Stimulated activated naive CD8-positive, alpha-beta T cell treated with anti-CD3 and anti-CD28 coated beads, Interleukin-15, Interleukin-2, amounts not matched to agents 100 ng/mL and 50 ng/mL, for 24 hours (primary cell): ENCODE data around the gene CCNI2.
A peak's percentile ranks its signal among the peaks of the same experiment; 100 is the strongest.

Source experiments
- H3K27ac Mint-ChIP-seq: one replicate; pipeline ENCODE4 v1.8.0; 2021; ENCODE audit warnings: mild to moderate bottlenecking, mixed read lengths
- H3K27me3 Mint-ChIP-seq: one replicate; pipeline ENCODE4 v1.8.0; 2021; ENCODE audit warnings: mixed read lengths
- H3K36me3 Mint-ChIP-seq: one replicate; pipeline ENCODE4 v1.8.0; 2021; ENCODE audit warnings: low read depth, mixed read lengths
- H3K4me1 Mint-ChIP-seq: one replicate; pipeline ENCODE4 v1.8.0; 2021; ENCODE audit warnings: low read depth, mixed read lengths
- H3K4me3 Mint-ChIP-seq: one replicate; pipeline ENCODE4 v1.8.0; 2021; ENCODE audit warnings: mild to moderate bottlenecking, mixed read lengths
- H3K9me3 Mint-ChIP-seq: one replicate; pipeline ENCODE4 v1.8.0; 2021; ENCODE audit warnings: mixed read lengths

CCNI2 gene

DNA sequence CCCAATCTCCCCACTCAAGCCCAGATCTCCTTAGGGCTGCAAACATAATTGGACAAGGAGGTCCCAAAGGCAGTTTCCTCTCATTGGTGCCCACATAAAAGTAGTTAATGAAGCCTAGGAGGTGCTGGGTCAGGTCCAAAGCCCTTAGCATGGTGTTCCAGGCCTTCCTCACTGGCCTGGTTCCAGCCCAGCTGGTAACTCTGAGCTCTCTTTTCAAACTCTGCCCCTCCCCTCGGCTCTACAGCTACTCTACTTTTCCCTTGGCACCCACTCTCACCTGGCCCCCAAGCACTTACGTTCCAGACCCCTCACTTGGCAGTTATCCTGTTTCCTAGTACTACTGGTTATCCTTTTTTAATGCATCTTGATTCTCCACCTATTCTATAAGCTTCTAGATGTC is 19.9 kb downstream of the CCNI2 start:
- H3K9me3 Mint-ChIP-seq = no peaks in the 10 kb centered on the region
- no peaks in the 10 kb centered on the region for H3K4me1 Mint-ChIP-seq
- no peaks in the 10 kb centered on the region for H3K36me3 Mint-ChIP-seq
- no peak overlapping the region for H3K4me3 Mint-ChIP-seq
- H3K27me3 Mint-ChIP-seq = no peaks in the 10 kb centered on the region
- no peak overlapping the region for H3K27ac Mint-ChIP-seq

DNA sequence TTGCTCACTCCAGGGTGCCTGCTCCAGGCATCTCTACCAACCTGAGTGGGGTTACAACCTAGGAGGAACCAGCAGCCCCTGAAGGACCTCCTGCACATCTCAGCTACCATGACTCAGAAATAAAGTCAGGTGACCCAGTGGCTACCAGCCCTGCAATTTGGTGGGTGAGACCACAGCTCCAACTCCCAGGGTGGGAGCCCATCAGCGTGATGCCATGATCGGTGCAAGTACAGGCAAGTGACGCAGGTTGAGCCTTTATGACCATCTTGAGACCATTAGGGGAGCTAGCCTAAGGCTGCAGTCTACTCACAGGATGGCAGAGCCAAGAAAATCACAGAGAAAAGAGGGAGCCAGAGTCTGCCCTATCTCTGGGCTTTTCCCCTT is 21.3 kb downstream of the CCNI2 start:
- Mint-ChIP-seq H3K36me3 (no peaks in the 10 kb centered on the region), H3K9me3 (no peaks in the 10 kb centered on the region), H3K27ac (no peak overlapping the region), H3K27me3 (no peaks in the 10 kb centered on the region), H3K4me1 (no peaks in the 10 kb centered on the region), H3K4me3 (no peak overlapping the region)

- H3K9me3 Mint-ChIP-seq = no peaks in the 10 kb centered on the region
- H3K27ac Mint-ChIP-seq = no peak overlapping the region
- H3K36me3 Mint-ChIP-seq = no peaks in the 10 kb centered on the region
- H3K27me3 Mint-ChIP-seq = peaks cover 4% of the 10 kb centered on the region
- no peak overlapping the region for H3K4me3 Mint-ChIP-seq
- no peaks in the 10 kb centered on the region for H3K4me1 Mint-ChIP-seq
Observed at GRCh38 chr5:132770476-132771159, 23.4 kb downstream of the CCNI2 start.

DNA sequence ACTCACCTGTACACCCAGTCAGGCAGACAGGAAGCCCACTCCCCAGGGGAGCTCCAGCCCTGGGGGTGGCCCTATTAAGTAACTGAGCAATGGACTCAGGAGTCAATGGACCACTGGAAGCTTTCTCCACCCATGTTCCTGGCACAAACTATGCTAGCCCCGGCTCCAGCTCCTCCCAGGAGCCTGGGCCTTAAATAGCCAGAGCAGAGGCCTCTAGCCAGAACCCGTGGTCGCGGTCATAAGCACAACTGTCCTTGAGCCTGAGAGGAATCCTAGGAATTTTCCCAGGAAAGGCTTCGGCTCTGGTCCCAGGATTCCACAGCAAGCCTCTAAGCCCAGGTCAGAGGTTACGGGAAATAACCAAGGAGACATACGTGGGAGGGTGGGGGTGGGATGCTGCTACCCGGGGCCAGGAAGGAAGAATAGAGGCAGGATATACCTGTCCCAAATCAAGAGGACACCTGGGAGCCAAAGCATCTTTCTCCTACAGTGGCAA is 24.3 kb downstream of the CCNI2 start:
- Mint-ChIP-seq H3K36me3 (no peaks in the 10 kb centered on the region), H3K4me1 (no peaks in the 10 kb centered on the region), H3K9me3 (no peaks in the 10 kb centered on the region), H3K27me3 (peaks cover 6% of the 10 kb centered on the region), H3K27ac (no peak overlapping the region), H3K4me3 (no peak overlapping the region)

- Mint-ChIP-seq H3K36me3 (no peaks in the 10 kb centered on the region), H3K27ac (no peak overlapping the region), H3K4me3 (no peak overlapping the region), H3K9me3 (no peaks in the 10 kb centered on the region), H3K4me1 (no peaks in the 10 kb centered on the region), H3K27me3 (peaks cover 6% of the 10 kb centered on the region)
Observed at GRCh38 chr5:132772291-132773070, 25.3 kb downstream of the CCNI2 start.

DNA sequence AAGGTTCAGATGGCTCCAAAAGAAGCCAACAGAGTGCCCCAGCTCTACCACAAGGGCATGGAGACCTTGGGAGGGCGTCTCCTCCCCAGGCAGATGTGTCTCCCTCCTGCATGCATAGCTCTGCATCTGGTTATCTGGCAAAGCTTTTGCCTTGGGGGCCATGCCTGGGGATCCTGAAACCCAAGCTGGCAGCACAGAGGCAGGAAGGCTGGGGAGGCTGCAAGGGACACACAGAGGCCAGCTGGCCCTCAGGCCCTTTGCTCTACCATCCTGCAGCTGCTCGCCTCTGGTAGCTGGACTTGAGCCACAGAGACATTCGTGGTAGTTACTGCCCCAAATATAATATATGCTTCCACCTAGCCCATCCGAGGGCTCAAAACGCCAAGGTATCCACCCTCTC is 25.9 kb downstream of the CCNI2 start:
- H3K4me3 Mint-ChIP-seq = no peak overlapping the region

DNA sequence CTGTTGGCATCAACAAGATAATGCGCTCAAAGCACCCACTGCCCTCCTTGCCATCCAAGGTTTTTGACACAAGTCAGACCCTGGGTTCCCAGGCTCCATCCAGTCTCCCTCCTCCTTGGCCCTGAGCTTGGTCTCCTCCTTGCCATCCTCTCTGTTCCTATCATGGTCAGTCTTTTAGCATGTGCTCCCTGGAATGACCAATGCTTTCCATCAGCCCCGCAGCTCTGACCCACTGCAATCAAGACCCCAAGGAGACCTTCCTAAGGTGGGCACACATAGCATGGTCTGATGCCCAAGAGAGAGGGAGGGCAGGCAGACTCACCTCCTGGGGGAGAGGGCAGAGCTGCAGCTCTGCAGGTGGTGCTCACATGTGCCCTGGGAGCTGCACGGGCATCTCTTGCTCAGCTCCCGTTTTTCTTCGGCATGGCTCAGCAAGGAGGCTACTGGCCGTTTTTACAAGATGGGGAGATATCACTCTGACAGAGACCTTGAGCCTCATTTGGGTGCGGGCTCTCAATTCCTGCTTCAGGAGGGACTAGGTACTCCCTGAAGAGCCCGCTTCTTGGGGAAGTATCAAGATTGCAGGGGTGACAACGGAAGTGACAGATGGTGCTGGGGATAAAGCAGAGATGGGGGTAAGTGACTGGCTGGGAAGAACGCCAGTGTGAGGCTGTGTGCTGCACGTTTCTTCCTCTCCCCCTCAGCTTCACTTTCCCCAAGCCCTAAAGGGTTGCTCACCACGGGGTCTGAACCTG is 26.6 kb downstream of the CCNI2 start:
- H3K4me3 Mint-ChIP-seq = no peak overlapping the region
- no peak overlapping the region for H3K27ac Mint-ChIP-seq

More for the DNA sequence above, 25.9 kb downstream of the CCNI2 start:
- Mint-ChIP-seq H3K9me3 (no peaks in the 10 kb centered on the region), H3K36me3 (no peaks in the 10 kb centered on the region), H3K27me3 (peaks cover 10% of the 10 kb centered on the region), H3K27ac (no peak overlapping the region), H3K4me1 (peaks cover 4% of the 10 kb centered on the region)

DNA sequence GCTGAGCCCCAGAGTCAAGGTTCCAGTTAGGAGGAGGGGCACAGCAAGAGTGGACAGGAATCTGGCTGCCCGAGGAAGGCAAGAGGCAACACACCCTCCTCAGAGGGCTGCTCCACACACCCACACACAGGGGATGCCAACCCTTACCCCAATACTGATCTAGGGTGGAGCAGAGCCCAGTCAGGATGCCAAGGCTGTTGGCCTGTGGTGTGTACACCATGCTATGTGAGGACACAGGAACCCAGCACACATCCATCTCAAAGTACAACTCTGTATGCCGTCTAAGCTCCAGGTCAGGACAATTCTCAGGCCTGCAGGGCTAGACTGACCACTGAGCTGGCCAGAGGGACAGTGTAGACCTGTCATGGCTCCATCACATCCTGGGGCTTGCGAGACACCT is 27.2 kb downstream of the CCNI2 start:
- Mint-ChIP-seq H3K4me1 (peaks cover 7% of the 10 kb centered on the region), H3K27me3 (peaks cover 22% of the 10 kb centered on the region), H3K9me3 (no peaks in the 10 kb centered on the region), H3K27ac (no peak overlapping the region), H3K4me3 (no peak overlapping the region), H3K36me3 (no peaks in the 10 kb centered on the region)

More for the DNA sequence above, 26.6 kb downstream of the CCNI2 start:
- Mint-ChIP-seq H3K9me3 (no peaks in the 10 kb centered on the region), H3K36me3 (no peaks in the 10 kb centered on the region), H3K27me3 (peaks cover 17% of the 10 kb centered on the region), H3K4me1 (peaks cover 7% of the 10 kb centered on the region)

- peaks cover 7% of the 10 kb centered on the region for H3K4me1 Mint-ChIP-seq
- no peak overlapping the region for H3K27ac Mint-ChIP-seq
- peaks cover 27% of the 10 kb centered on the region for H3K27me3 Mint-ChIP-seq
- H3K36me3 Mint-ChIP-seq = no peaks in the 10 kb centered on the region
- no peaks in the 10 kb centered on the region for H3K9me3 Mint-ChIP-seq
- no peak overlapping the region for H3K4me3 Mint-ChIP-seq
Observed at GRCh38 chr5:132774896-132775295, 27.7 kb downstream of the CCNI2 start.

DNA sequence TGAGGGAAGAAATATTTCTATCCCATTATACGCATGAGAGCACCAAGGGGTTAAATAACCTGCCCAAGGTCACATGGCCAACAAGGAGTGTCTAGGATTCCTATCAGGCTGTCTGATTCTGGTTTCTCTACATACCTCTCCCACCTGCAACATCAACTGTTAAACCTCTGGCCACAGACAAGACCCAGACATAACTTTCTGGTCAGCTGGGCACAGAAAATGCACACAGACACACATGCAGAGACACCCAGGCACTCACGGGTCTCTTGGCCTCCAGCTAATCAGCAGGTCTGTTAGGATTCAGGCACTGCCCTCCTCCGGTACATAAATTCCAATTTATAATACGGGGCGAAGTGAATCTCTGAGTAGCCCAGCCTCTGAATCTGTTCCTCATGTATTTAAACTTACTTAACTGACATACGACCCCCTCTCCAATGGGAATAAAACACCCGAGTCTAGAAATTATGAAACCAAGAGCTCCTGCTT is 28.3 kb downstream of the CCNI2 start:
- H3K27me3 Mint-ChIP-seq = peaks cover 31% of the 10 kb centered on the region
- H3K4me3 Mint-ChIP-seq = no peak overlapping the region
- no peak overlapping the region for H3K27ac Mint-ChIP-seq
- H3K9me3 Mint-ChIP-seq = no peaks in the 10 kb centered on the region
- peaks cover 8% of the 10 kb centered on the region for H3K4me1 Mint-ChIP-seq
- H3K36me3 Mint-ChIP-seq = no peaks in the 10 kb centered on the region

- no peaks in the 10 kb centered on the region for H3K36me3 Mint-ChIP-seq
- peaks cover 39% of the 10 kb centered on the region for H3K27me3 Mint-ChIP-seq
- H3K9me3 Mint-ChIP-seq = no peaks in the 10 kb centered on the region
- H3K27ac Mint-ChIP-seq = no peak overlapping the region
- peak overlapping the region; percentile 60 for H3K4me3 Mint-ChIP-seq
- H3K4me1 Mint-ChIP-seq = peaks cover 12% of the 10 kb centered on the region
Observed at GRCh38 chr5:132776131-132776937, 29.1 kb downstream of the CCNI2 start.

DNA sequence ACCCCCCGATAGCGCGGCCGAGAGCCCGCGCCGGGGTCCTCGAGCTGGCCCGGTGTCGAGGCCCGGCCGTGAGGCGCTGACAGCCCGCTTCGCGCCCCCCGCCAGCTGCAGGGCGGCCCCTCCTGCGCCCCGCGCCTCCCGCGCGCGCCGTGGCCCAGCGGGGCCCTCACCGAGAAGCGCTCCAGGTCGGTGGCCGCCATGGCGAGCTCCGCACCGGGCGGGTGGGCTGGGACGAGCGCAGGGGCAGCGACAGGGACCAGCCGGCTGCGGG is 29.6 kb downstream of the CCNI2 start:
- H3K27me3 Mint-ChIP-seq = peaks cover 45% of the 10 kb centered on the region
- H3K4me3 Mint-ChIP-seq = no peak overlapping the region

GRCh38 chr5:132777209-132778069 is 30.2 kb downstream of the CCNI2 start, which contains the start of gene SEPTIN8:
SEPTIN8 (minus strand) TSS chr5:132777239; CDS start chr5:132777137, 102 bp downstream.
- Mint-ChIP-seq H3K36me3 (no peaks in the 10 kb centered on the region), H3K9me3 (no peaks in the 10 kb centered on the region), H3K4me3 (peak within 1 kb of the TSS; percentile 64), H3K27me3 (peaks cover 50% of the 10 kb centered on the region), H3K27ac (peak within 1 kb of the TSS; percentile 72), H3K4me1 (peaks cover 12% of the 10 kb centered on the region)

More for the DNA sequence above, 29.6 kb downstream of the CCNI2 start:
- Mint-ChIP-seq H3K36me3 (no peaks in the 10 kb centered on the region), H3K4me1 (peaks cover 12% of the 10 kb centered on the region), H3K27ac (no peak overlapping the region), H3K9me3 (no peaks in the 10 kb centered on the region)
